HL-60 (cell line): ENCODE measurements around the gene GPAM.
A peak's percentile ranks its signal among the peaks of the same experiment; 100 is the strongest.

Experiments used
- CTCF ChIP-seq: IDR thresholded peaks from one replicate; pipeline ENCODE4 v1.5.1; 2011; ENCODE audit warnings: low read length, control low read depth, inconsistent platforms; ENCODE audit not compliant: insufficient read depth
- GABPA ChIP-seq: IDR thresholded peaks from 2 replicates; pipeline ENCODE4 v1.6.1; 2012; ENCODE audit warnings: low read depth
- POLR2AphosphoS5 ChIP-seq: IDR thresholded peaks from 2 replicates; pipeline ENCODE4 v1.6.1; 2012; ENCODE audit warnings: low read depth
- SPI1 ChIP-seq: IDR thresholded peaks from 2 replicates; pipeline ENCODE4 v1.6.1; 2012; ENCODE audit warnings: low read depth, mild to moderate bottlenecking, borderline replicate concordance

DNA sequence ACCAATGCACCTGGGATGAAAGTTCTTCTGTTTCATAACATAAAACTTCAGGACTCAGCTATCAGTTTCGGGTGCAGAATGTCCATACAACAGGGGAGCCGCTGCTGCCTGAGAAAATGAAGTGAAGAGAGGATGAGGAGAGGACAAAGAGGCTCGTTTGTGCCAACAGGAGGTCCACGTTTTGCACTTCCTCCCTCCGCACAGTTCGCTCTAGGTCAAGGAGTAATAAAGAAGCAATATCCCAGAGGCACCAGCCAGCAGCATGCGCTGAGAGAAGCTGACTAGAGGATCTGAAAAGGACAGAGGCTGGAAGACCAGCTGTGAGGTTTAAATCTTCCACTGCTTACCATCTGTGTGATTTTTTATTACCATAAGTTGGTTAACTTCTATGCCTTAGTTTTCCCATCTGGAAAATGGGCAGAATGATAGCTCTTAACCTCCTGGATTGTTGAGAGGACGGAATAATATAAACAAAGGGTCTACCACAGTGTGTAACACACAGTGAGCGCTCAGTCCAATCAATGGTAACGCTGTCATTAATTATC, 709 bp downstream of the GPAM start:
- TF ChIP-seq CTCF, result no peak
- TF ChIP-seq SPI1, result peak; percentile 49
- no peak for TF ChIP-seq GABPA
- no peak for TF ChIP-seq POLR2AphosphoS5
